Heart left ventricle (tissue), 13 donors: Measurements from ENCODE around the gene DEFB112.

Source experiments
- CTCF ChIP-seq, 12 donors: fragments of 200-600 bp; sonication (generic) in 4 of 12; IDR thresholded peaks; one replicate each; pipeline versions ENCODE4 v1.5.0 to v1.8.0; 2018 to 2022; ENCODE audit warnings: antibody characterized with exemption in 12 of 12, mild to moderate bottlenecking in 5 of 12
- POLR2A ChIP-seq, 2 donors: fragments of 450-650 bp; IDR thresholded peaks; one replicate each; pipeline ENCODE4 v1.6.1; 2017; ENCODE audit warnings: antibody characterized with exemption in 2 of 2, mild to moderate bottlenecking in 2 of 2, moderate library complexity in 2 of 2
- donor health status: ischemic (EF 13 %, LVEDD 7.1; RV severe dilation, severe dysfunction).
- donor health status: DM: no; HTN: yes; CAD: no.
- donor health status: DM: no; HTN: no; CAD: no.
- donor health status: ischemic (EF 25% LVEDD 6.9; RV normal size, moderate dysfunction).
- donor health status: ischemic (EF 25% LVEDD 5.7; RV mildly dilated, moderate dysfunction).
- donor health status: ischemic (EF 35%, LVEDD 5.7; RV mildly dilated, moderate dysfunction).
- donor health status: nonischemic (EF 11% LVEDD 7.7; RV severe dilation, severe dysfunction).
- donor health status: DM: yes; HTN: yes; CAD: no.
- donor health status: PGD.
- donor health status: ischemic (EF 29% LVEDD 5.4; RV normal size, mild dysfunction).
- donor health status: nonischemic (EF 23%, LVEDD 6.1; RV moderate dilation, normal function).

- TF ChIP-seq POLR2A (IDR thresholded peaks at IDR 0.05) (no peak), CTCF (IDR thresholded peaks at IDR 0.05) (no peak)
These were observed at the start of gene DEFB112 for GRCh38 chr6:50049829-50050228.
